Measurements from ENCODE around the gene DEFB129. TPM values are rescaled to one million over a fixed set of nuclear protein-coding genes. Genes with fewer than 3 reads are reported as not detected.

DEFB129 gene
- total RNA-seq, 1 donor from 2014 or later, result not detected

Other genes starting within 250 kb of the DEFB129 start
- gene DEFB125, start 139.6 kb upstream of the DEFB129 start, total RNA-seq, result not detected
- not detected for gene DEFB126, start 84.7 kb upstream of the DEFB129 start, total RNA-seq
- not detected for gene DEFB127, start 69.8 kb upstream of the DEFB129 start, total RNA-seq
- gene DEFB128, start 37.5 kb upstream of the DEFB129 start, total RNA-seq, result not detected
- not detected for gene DEFB132, start 30.5 kb downstream of the DEFB129 start, total RNA-seq
- 10.6 TPM for gene C20orf96, start 63.5 kb downstream of the DEFB129 start, total RNA-seq
- gene ZCCHC3, start 70.3 kb downstream of the DEFB129 start, total RNA-seq, result 16.7 TPM
- 17.5 TPM for gene SOX12, start 98.3 kb downstream of the DEFB129 start, total RNA-seq
- gene NRSN2, start 119.9 kb downstream of the DEFB129 start, total RNA-seq, result 30.5 TPM
- 13.6 TPM for gene TRIB3, start 153.5 kb downstream of the DEFB129 start, total RNA-seq
- gene RBCK1, start 181.0 kb downstream of the DEFB129 start, total RNA-seq, result 133 TPM
- gene TBC1D20, start 235.3 kb downstream of the DEFB129 start, total RNA-seq, result 36.9 TPM